ENCODE data around the gene DEXI. TPM values are rescaled to one million over a fixed set of nuclear protein-coding genes. Genes with fewer than 3 reads are reported as not detected.

The DEXI gene
- total and polyA plus RNA-seq, 2 of the 13 experiments (the other 11 are each of a cell fraction or from before 2014, with no cell fraction given): 51.5 to 70.4 TPM

GRCh38 chr16:10944249-10945064 is 2.2 kb upstream of the DEXI start, which contains the start of gene CLEC16A (continued):
- TF ChIP-seq, protein P1, sequence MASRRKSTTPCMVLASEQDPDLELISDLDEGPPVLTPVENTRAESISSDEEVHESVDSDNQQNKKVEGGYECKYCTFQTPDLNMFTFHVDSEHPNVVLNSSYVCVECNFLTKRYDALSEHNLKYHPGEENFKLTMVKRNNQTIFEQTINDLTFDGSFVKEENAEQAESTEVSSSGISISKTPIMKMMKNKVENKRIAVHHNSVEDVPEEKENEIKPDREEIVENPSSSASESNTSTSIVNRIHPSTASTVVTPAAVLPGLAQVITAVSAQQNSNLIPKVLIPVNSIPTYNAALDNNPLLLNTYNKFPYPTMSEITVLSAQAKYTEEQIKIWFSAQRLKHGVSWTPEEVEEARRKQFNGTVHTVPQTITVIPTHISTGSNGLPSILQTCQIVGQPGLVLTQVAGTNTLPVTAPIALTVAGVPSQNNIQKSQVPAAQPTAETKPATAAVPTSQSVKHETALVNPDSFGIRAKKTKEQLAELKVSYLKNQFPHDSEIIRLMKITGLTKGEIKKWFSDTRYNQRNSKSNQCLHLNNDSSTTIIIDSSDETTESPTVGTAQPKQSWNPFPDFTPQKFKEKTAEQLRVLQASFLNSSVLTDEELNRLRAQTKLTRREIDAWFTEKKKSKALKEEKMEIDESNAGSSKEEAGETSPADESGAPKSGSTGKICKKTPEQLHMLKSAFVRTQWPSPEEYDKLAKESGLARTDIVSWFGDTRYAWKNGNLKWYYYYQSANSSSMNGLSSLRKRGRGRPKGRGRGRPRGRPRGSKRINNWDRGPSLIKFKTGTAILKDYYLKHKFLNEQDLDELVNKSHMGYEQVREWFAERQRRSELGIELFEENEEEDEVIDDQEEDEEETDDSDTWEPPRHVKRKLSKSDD (CRISPR knock-in tag; IDR thresholded peaks at IDR 0.05; ENCODE audit: low read depth): peak; percentile 78; the same call in 1 of the 2 replicates
- TF ChIP-seq ZSCAN9 (CRISPR knock-in tag; IDR thresholded peaks at IDR 0.05; ENCODE audit: borderline replicate concordance) (peak; percentile 89), SMARCE1 (IDR thresholded peaks at IDR 0.05; ENCODE audit: borderline replicate concordance) (no peak), ISX (CRISPR knock-in tag; conservative IDR thresholded peaks at IDR 0.05) (no peak), ZBTB39 (CRISPR knock-in tag; IDR thresholded peaks at IDR 0.05) (peak; percentile 95; the same call in 1 of the 2 replicates), NBN (conservative IDR thresholded peaks at IDR 0.05) (no peak), RORA (CRISPR knock-in tag; IDR thresholded peaks at IDR 0.05) (no peak), ETS1 (CRISPR knock-in tag; IDR thresholded peaks at IDR 0.05) (no peak), YEATS2 (CRISPR knock-in tag; IDR thresholded peaks at IDR 0.05; ENCODE audit: borderline replicate concordance) (peak; percentile 94), MED8 (CRISPR knock-in tag; IDR thresholded peaks at IDR 0.05; ENCODE audit: insufficient replicate concordance) (no peak)
- TF ChIP-seq, protein P2, sequence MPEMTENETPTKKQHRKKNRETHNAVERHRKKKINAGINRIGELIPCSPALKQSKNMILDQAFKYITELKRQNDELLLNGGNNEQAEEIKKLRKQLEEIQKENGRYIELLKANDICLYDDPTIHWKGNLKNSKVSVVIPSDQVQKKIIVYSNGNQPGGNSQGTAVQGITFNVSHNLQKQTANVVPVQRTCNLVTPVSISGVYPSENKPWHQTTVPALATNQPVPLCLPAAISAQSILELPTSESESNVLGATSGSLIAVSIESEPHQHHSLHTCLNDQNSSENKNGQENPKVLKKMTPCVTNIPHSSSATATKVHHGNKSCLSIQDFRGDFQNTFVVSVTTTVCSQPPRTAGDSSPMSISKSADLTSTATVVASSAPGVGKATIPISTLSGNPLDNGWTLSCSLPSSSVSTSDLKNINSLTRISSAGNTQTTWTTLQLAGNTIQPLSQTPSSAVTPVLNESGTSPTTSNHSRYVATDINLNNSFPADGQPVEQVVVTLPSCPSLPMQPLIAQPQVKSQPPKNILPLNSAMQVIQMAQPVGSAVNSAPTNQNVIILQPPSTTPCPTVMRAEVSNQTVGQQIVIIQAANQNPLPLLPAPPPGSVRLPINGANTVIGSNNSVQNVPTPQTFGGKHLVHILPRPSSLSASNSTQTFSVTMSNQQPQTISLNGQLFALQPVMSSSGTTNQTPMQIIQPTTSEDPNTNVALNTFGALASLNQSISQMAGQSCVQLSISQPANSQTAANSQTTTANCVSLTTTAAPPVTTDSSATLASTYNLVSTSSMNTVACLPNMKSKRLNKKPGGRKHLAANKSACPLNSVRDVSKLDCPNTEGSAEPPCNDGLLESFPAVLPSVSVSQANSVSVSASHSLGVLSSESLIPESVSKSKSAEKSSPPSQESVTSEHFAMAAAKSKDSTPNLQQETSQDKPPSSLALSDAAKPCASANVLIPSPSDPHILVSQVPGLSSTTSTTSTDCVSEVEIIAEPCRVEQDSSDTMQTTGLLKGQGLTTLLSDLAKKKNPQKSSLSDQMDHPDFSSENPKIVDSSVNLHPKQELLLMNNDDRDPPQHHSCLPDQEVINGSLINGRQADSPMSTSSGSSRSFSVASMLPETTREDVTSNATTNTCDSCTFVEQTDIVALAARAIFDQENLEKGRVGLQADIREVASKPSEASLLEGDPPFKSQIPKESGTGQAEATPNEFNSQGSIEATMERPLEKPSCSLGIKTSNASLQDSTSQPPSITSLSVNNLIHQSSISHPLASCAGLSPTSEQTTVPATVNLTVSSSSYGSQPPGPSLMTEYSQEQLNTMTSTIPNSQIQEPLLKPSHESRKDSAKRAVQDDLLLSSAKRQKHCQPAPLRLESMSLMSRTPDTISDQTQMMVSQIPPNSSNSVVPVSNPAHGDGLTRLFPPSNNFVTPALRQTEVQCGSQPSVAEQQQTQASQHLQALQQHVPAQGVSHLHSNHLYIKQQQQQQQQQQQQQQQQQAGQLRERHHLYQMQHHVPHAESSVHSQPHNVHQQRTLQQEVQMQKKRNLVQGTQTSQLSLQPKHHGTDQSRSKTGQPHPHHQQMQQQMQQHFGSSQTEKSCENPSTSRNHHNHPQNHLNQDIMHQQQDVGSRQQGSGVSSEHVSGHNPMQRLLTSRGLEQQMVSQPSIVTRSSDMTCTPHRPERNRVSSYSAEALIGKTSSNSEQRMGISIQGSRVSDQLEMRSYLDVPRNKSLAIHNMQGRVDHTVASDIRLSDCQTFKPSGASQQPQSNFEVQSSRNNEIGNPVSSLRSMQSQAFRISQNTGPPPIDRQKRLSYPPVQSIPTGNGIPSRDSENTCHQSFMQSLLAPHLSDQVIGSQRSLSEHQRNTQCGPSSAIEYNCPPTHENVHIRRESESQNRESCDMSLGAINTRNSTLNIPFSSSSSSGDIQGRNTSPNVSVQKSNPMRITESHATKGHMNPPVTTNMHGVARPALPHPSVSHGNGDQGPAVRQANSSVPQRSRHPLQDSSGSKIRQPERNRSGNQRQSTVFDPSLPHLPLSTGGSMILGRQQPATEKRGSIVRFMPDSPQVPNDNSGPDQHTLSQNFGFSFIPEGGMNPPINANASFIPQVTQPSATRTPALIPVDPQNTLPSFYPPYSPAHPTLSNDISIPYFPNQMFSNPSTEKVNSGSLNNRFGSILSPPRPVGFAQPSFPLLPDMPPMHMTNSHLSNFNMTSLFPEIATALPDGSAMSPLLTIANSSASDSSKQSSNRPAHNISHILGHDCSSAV (CRISPR knock-in tag; IDR thresholded peaks at IDR 0.05; ENCODE audit: borderline replicate concordance): 0 out of 2 replicates have a peak, but pooled peaks have one; percentile 59
